Measurements from ENCODE around the gene DENND1A. TPM values are rescaled to one million over a fixed set of nuclear protein-coding genes. Genes with fewer than 3 reads are reported as not detected.

The DENND1A gene
- total RNA-seq, 2 donors from 2014 or later, result 12.6 to 22.7 TPM

- Mint-ChIP-seq H3K9me3 (peaks cover 0 to 2% of the 10 kb centered on the region in 2 donors), H3K36me3 (peaks cover 3 to 5% of the 10 kb centered on the region in 2 donors), H3K27ac (no peak overlapping the region)
- no peak for ATAC-seq
- no peak for DNase-seq (ENCODE audit: low spot score in 2 of 2)
These were observed 389.5 kb downstream of the DENND1A start for GRCh38 chr9:123540457-123540856.

DNA sequence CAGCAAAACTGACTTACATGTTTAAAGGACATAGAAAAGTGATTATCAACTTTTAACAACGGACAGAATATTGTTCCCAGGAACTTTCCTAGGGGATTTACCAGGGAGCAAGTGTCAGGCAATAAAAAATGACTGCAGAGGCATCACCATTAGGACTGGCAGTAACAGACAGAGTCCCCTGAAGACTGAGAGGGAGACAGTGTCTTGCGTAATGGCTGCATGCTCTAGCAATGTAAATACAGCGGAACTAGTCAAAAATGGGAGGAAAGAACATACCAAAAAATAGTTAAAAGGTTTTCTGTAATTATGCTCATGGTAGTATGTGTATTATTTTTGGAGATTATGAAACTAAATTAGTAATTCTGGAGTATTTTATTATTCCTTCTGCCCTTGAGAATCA, 392.1 kb downstream of the DENND1A start:
- no peak for DNase-seq (ENCODE audit: low spot score in 2 of 2)
- Mint-ChIP-seq H3K36me3 (peaks cover 13 to 20% of the 10 kb centered on the region in 2 donors), H3K27ac (no peak overlapping the region), H3K9me3 (peaks cover 0 to 12% of the 10 kb centered on the region in 2 donors)
- ATAC-seq, result no peak

GRCh38 chr9:123536455-123536868, 393.5 kb downstream of the DENND1A start:
- peak overlapping the region in 1 of 2 donors; percentile 62 for H3K27ac Mint-ChIP-seq
- H3K36me3 Mint-ChIP-seq, result peaks cover 17 to 28% of the 10 kb centered on the region in 2 donors
- DNase-seq (ENCODE audit: low spot score in 2 of 2) (no peak), ATAC-seq (no peak)
- H3K9me3 Mint-ChIP-seq, result peaks cover 0 to 12% of the 10 kb centered on the region in 2 donors

GRCh38 chr9:123534336-123534735, 395.6 kb downstream of the DENND1A start:
- H3K36me3 Mint-ChIP-seq, result peaks cover 30 to 38% of the 10 kb centered on the region in 2 donors
- H3K27ac Mint-ChIP-seq, result no peak overlapping the region
- DNase-seq (ENCODE audit: low spot score in 2 of 2) (no peak), ATAC-seq (no peak)
- peaks cover 6 to 18% of the 10 kb centered on the region in 2 donors for H3K9me3 Mint-ChIP-seq

DNA sequence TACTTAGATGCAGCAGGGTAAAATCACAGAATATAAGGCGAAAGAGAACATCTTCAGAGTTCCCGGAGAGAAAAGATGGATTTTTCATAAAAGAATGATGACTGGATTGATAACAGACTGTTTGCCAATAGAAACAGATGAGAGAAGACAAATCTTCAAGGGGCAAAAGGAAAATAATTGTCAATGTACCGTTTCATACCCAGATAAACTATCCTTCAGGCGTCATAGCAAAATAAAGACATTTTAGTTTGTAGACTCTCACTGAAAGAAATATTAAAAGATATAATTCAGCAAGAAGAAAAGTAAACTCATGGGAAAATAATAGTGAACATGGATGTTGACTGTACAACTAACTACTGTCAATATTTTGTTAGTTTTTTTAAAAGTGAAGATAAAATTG, 399.7 kb downstream of the DENND1A start:
- ATAC-seq (no peak), DNase-seq (ENCODE audit: low spot score in 2 of 2) (no peak)
- Mint-ChIP-seq H3K27ac (no peak overlapping the region), H3K36me3 (peaks cover 26 to 34% of the 10 kb centered on the region in 2 donors), H3K9me3 (peaks cover 6 to 15% of the 10 kb centered on the region in 2 donors)

DNA sequence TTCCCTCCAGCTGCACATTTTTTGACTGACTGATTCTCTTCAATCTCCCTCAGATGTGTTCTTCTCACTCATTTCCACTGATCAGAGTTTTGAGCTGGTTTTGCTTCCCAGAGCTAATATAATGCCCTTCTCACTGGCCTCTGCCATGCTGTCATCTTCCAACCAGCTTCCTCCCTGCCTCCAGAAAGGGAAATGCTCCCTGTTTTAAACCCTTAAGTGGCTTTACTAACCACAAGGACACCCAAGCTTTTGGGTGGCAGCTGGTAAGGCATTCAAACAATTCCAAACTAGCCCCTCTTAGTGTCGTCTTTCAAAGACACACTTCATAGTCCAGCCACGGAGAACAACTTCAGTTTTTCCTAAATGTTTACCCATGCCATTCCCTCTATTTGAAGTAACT, 401.4 kb downstream of the DENND1A start:
- Mint-ChIP-seq H3K9me3 (peaks cover 6% of the 10 kb centered on the region in 2 donors), H3K27ac (no peak overlapping the region), H3K36me3 (peaks cover 18 to 21% of the 10 kb centered on the region in 2 donors)
- DNase-seq (ENCODE audit: low spot score in 2 of 2), result no peak
- no peak for ATAC-seq

DNA sequence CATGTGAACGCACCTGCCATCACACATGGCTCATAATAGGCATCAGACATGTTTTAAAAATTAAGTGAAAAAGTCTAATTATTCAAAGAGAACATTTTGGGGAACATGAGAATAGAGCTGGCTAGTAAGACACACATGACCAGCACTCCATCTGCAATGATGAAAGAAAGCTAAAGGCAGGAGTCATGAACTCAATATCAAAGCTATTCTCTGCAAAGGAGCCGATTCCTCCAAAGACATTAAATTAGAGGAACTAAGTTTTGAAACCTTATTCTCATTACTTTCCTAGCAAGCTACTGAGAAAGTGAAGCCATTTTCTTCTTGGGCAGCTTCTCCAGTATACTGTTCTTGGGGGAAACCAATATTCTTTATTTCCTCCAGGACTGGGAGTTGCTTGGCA, 401.9 kb downstream of the DENND1A start:
- ATAC-seq (no peak), DNase-seq (ENCODE audit: low spot score in 2 of 2) (no peak)
- peaks cover 6% of the 10 kb centered on the region in 2 donors for H3K9me3 Mint-ChIP-seq
- no peak overlapping the region for H3K27ac Mint-ChIP-seq
- H3K36me3 Mint-ChIP-seq, result peaks cover 18 to 21% of the 10 kb centered on the region in 2 donors

DNA sequence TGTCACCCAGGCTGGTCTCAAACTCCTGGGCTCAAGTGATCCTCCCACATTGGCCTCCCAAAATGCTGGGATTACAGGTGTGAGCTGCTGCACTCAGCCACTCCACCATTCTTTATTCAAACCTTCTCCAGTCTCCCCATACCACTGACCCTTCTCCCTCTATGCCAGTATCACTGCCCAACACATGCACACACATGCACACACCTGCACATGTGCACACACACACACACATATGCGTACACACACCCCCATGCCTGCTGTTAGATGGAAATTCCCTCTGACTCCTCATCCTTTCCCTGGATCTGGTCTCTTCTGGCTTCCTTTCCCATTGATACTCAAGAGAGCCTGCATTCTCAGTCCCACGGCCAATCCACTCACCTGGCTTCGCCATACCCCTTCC, 404.0 kb downstream of the DENND1A start:
- H3K27ac Mint-ChIP-seq, result no peak overlapping the region
- peaks cover 10 to 14% of the 10 kb centered on the region in 2 donors for H3K36me3 Mint-ChIP-seq
- no peak for ATAC-seq
- DNase-seq (ENCODE audit: low spot score in 2 of 2), result no peak
- peaks cover 6% of the 10 kb centered on the region in 2 donors for H3K9me3 Mint-ChIP-seq

DNA sequence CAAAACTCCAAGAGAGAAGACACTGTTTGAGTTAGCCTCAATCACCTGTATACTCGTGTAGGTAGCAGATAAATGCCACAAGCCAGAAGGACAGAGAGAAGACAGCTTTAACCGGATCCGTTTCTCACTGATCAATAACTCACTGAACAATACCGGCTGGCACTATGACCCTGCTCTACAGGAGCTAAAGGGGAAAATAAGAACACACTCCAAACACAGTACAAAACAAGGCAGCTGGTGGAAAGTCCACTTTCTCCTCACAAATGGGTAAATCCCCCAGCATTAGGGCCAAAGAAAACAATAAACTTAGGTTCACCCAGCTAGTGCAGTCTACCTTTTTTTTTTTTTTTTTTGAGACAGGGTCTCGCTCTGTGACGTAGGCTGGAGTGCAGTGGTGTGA, 404.5 kb downstream of the DENND1A start:
- no peak for DNase-seq (ENCODE audit: low spot score in 2 of 2)
- H3K36me3 Mint-ChIP-seq, result peaks cover 10 to 14% of the 10 kb centered on the region in 2 donors
- ATAC-seq, result no peak
- H3K27ac Mint-ChIP-seq, result no peak overlapping the region
- peaks cover 6% of the 10 kb centered on the region in 2 donors for H3K9me3 Mint-ChIP-seq

DNA sequence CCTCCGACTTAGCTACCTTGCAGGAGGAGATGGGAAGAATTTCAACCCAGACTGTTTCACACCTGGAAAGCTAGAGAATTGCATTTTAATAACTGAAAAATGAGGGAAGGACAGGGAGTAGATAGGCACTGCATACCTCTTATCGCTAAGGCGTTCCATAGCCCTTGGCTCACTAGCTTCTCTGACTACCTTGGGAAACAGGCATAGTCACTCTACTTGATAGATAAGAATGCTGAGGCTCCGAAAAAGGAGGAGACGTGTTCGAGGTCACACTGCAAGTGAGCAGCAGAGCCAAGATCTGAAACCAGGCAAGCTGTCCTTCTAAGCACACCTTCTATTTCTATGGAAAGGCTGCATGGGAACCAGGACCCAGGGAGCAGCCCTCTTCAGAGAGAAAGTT, 405.1 kb downstream of the DENND1A start:
- ATAC-seq, result no peak
- Mint-ChIP-seq H3K36me3 (peaks cover 6 to 8% of the 10 kb centered on the region in 2 donors), H3K27ac (no peak overlapping the region), H3K9me3 (peaks cover 2 to 3% of the 10 kb centered on the region in 2 donors)
- DNase-seq (ENCODE audit: low spot score in 2 of 2), result no peak

- ATAC-seq, result no peak
- H3K27ac Mint-ChIP-seq, result peak overlapping the region in 1 of 2 donors; percentile 56
- no peaks in the 10 kb centered on the region for H3K36me3 Mint-ChIP-seq
- no peaks in the 10 kb centered on the region for H3K9me3 Mint-ChIP-seq
- no peak for DNase-seq (ENCODE audit: low spot score in 2 of 2)
These were observed 406.1 kb downstream of the DENND1A start for GRCh38 chr9:123523845-123524244.

GRCh38 chr9:123523001-123523400, 406.9 kb downstream of the DENND1A start:
- ATAC-seq (no peak), DNase-seq (ENCODE audit: low spot score in 2 of 2) (no peak)
- no peak overlapping the region for H3K27ac Mint-ChIP-seq

DNA sequence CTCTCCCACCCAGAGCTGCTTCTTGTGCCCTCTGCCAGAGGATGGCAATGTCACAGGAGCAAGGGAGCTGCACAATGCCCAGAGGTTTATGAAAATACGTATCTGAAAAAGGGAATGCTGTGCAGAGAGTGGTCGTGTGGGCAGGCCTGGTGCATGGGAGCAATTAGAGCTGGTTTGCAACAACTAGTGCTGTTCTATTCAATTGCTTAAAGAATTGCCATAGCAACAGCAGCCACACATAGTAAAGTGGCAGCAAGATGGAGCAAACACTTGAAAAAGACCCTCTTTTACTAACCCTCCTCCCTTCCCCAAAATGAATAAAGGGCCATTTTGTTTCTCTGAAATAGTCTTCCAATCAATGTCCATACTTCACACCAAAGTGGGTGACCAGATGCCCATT, 407.7 kb downstream of the DENND1A start:
- Mint-ChIP-seq H3K36me3 (no peaks in the 10 kb centered on the region), H3K9me3 (no peaks in the 10 kb centered on the region), H3K27ac (no peak overlapping the region)
- DNase-seq (ENCODE audit: low spot score in 2 of 2) (no peak), ATAC-seq (no peak)

More at GRCh38 chr9:123523001-123523400, 406.9 kb downstream of the DENND1A start:
- Mint-ChIP-seq H3K36me3 (no peaks in the 10 kb centered on the region), H3K9me3 (no peaks in the 10 kb centered on the region)

DNA sequence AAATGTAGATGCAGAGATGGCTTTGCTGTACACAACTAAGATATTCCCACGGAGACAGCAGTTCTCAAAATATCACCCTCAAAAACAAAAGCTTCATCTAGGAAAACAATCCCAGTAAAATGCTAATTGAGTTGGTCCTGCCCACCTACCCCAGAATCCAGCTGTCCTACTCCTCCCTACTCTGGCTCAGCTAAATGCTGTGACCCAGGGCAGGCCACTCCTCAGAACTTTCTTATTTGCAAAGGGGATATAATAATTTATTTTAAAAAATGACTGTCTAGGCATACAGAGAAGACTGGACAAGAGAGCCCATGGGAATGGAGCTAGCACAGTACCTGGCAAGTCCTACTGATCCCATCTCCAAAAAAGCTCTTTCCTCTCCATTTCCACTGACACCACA, 411.6 kb downstream of the DENND1A start:
- H3K36me3 Mint-ChIP-seq, result no peaks in the 10 kb centered on the region
- DNase-seq (ENCODE audit: low spot score in 2 of 2), result no peak
- H3K9me3 Mint-ChIP-seq, result no peaks in the 10 kb centered on the region

DNA sequence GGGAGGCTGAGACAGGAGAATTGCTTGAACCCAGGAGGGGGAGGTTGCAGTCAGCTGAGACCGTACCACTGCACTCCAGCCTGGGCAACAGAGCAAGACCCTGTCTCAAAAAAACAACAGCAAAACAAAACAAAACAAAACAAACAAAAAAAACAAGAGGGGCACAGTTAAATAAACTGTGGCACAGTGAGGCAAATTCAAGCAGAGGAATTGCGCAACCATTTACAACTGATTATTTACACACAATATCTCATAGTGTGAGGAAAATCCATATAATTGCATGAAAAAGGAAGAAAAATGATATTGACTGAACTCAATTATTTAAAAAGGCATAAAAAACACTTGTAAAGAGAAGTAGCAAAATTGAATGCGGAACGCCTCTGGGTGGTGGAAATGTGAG, 412.4 kb downstream of the DENND1A start:
- Mint-ChIP-seq H3K9me3 (no peaks in the 10 kb centered on the region), H3K27ac (no peak overlapping the region), H3K36me3 (no peaks in the 10 kb centered on the region)
- ATAC-seq (no peak), DNase-seq (ENCODE audit: low spot score in 2 of 2) (no peak)

More for the DNA sequence above, 411.6 kb downstream of the DENND1A start:
- no peak overlapping the region for H3K27ac Mint-ChIP-seq
- ATAC-seq, result no peak

- DNase-seq (ENCODE audit: low spot score in 2 of 2) (no peak), ATAC-seq (no peak)
- H3K27ac Mint-ChIP-seq, result no peak overlapping the region
- no peaks in the 10 kb centered on the region for H3K36me3 Mint-ChIP-seq
- no peaks in the 10 kb centered on the region for H3K9me3 Mint-ChIP-seq
These were observed 415.2 kb downstream of the DENND1A start for GRCh38 chr9:123514766-123515165.

GRCh38 chr9:123513554-123513953, 416.4 kb downstream of the DENND1A start:
- DNase-seq (ENCODE audit: low spot score in 2 of 2) (no peak), ATAC-seq (no peak)
- Mint-ChIP-seq H3K9me3 (no peaks in the 10 kb centered on the region), H3K27ac (no peak overlapping the region), H3K36me3 (no peaks in the 10 kb centered on the region)

- ATAC-seq, result no peak
These were observed 418.3 kb downstream of the DENND1A start for GRCh38 chr9:123511326-123512277.

More at GRCh38 chr9:123511326-123512277, 418.3 kb downstream of the DENND1A start:
- H3K9me3 Mint-ChIP-seq, result no peaks in the 10 kb centered on the region
- DNase-seq (ENCODE audit: low spot score in 2 of 2), result no peak
- H3K36me3 Mint-ChIP-seq, result no peaks in the 10 kb centered on the region
- no peak overlapping the region for H3K27ac Mint-ChIP-seq

Data from activated naive CD4-positive, alpha-beta T cell treated with anti-CD3 and anti-CD28 coated beads, Interleukin-2, amount 50 U/mL, for 72 hours (primary cell).